A549 (cell line): ENCODE measurements around the gene MAP3K15. TPM values are rescaled to one million over a fixed set of nuclear protein-coding genes. Genes with fewer than 3 reads are reported as not detected.

Source experiments
- ATAC-seq, 2 experiments: fragments of 200-7000 bp in 1 of 2; fragments of >200 bp in 1 of 2; cut with Nextera tagmentation in 1 of 2; cut with Tn5 transposase in 1 of 2; 3 replicates each; pipeline versions ENCODE4 v1.8.0 to v1.9.1; 2018 to 2020; ENCODE audit warnings: mild to moderate bottlenecking in 1 of 2, moderate library complexity in 1 of 2
- CTCF ChIA-PET: fragments of 300-600 bp; sonication (Branson Sonifier 250); formaldehyde crosslinking; extraction: SDS; loops from one replicate; lab custom pipeline; 2021; ENCODE audit warnings: antibody characterized with exemption, inconsistent platforms; lab: Yijun Ruan, JAX
- POLR2A ChIA-PET: fragments of 350-600 bp; formaldehyde crosslinking; extraction: SDS; loops from one replicate; lab custom pipeline; 2021; ENCODE audit warnings: antibody characterized with exemption, inconsistent platforms; lab: Yijun Ruan, JAX
- DNase-seq, 2 experiments: peaks; one replicate each; pipeline versions ENCODE4 v3.0.0 to v3.0.0-alpha.2; 2011 to 2016; ENCODE audit warnings: low read depth in 1 of 2, low spot score in 1 of 2
- FAIRE-seq: peaks from 2 replicates; lab custom pipeline; 2011; peaks lifted over from hg19 to GRCh38; lab: Jason Lieb, UNC
- H3K27ac ChIP-seq, 2 experiments: fragments of >200 bp; sonication (Bioruptor Twin); formaldehyde crosslinking; 3 replicates each; pipeline ENCODE4 v1.5.1; 2016 to 2017
- H3K4me1 ChIP-seq: fragments of >200 bp; sonication (Bioruptor Twin); formaldehyde crosslinking; 3 replicates; pipeline ENCODE4 v1.6.1; 2016
- H3K4me2 ChIP-seq: fragments of >200 bp; sonication (Bioruptor Twin); formaldehyde crosslinking; 3 replicates; pipeline ENCODE4 v1.6.1; 2016
- H3K4me3 ChIP-seq: fragments of >200 bp; sonication (Bioruptor Twin); formaldehyde crosslinking; 3 replicates; pipeline ENCODE4 v1.5.1; 2016
- H3K9me3 ChIP-seq: fragments of >200 bp; sonication (Bioruptor Twin); formaldehyde crosslinking; 3 replicates; pipeline ENCODE4 v1.6.1; 2016
- BHLHE40 ChIP-seq: IDR thresholded peaks from 2 replicates; pipeline ENCODE4 v1.6.1; 2012; ENCODE audit warnings: low read depth, low read length, inconsistent platforms
- CHD4 ChIP-seq: fragments of 200-600 bp; sonication (generic); IDR thresholded peaks from 2 replicates; pipeline ENCODE4 v1.6.1; 2016; ENCODE audit warnings: antibody characterized with exemption, mild to moderate bottlenecking, borderline replicate concordance
- EHMT2 ChIP-seq: fragments of 200-600 bp; sonication (generic); IDR thresholded peaks from 2 replicates; pipeline ENCODE4 v1.6.1; 2016; ENCODE audit warnings: antibody characterized with exemption, low read depth, mild to moderate bottlenecking, moderate library complexity
- ESRRA ChIP-seq: fragments of 150-350 bp; IDR thresholded peaks from 2 replicates; pipeline ENCODE4 v1.6.1; 2014; ENCODE audit warnings: mild to moderate bottlenecking, low read length, borderline replicate concordance
- FOSB ChIP-seq: fragments of 250-450 bp; sonication (Bioruptor Pico); IDR thresholded peaks from 2 replicates; pipeline ENCODE4 v1.5.0; 2020; ENCODE audit warnings: mild to moderate bottlenecking, moderate library complexity
- FOXS1 ChIP-seq: fragments of 250-450 bp; sonication (Bioruptor Pico); IDR thresholded peaks from 2 replicates; pipeline ENCODE4 v1.5.0; 2020; ENCODE audit warnings: mild to moderate bottlenecking, moderate library complexity
- HDAC2 ChIP-seq: fragments of 200-600 bp; sonication (generic); IDR thresholded peaks from 2 replicates; pipeline ENCODE4 v1.6.1; 2016
- HEYL ChIP-seq: fragments of 250-450 bp; sonication (Bioruptor Pico); IDR thresholded peaks from 2 replicates; pipeline ENCODE4 v1.8.0; 2021; ENCODE audit warnings: mild to moderate bottlenecking, moderate library complexity
- HOXB5 ChIP-seq: fragments of 250-450 bp; sonication (Bioruptor Pico); IDR thresholded peaks from 2 replicates; pipeline ENCODE4 v1.5.0; 2020; ENCODE audit warnings: mild to moderate bottlenecking, moderate library complexity
- JUN ChIP-seq, 2 experiments: fragments of >200 bp; sonication (Bioruptor Twin); formaldehyde crosslinking; IDR thresholded peaks; 2 replicates in 1 of 2; 3 replicates in 1 of 2; pipeline ENCODE4 v1.6.1; 2016 to 2017
- JUNB ChIP-seq: fragments of >200 bp; sonication (Bioruptor Twin); formaldehyde crosslinking; IDR thresholded peaks from 2 replicates; pipeline ENCODE4 v1.6.1; 2016
- MYC ChIP-seq: IDR thresholded peaks from 2 replicates; pipeline ENCODE4 v1.6.1; 2012; ENCODE audit warnings: mild to moderate bottlenecking, inconsistent platforms, low read length, improper control_type of control experiment, borderline replicate concordance
- NR3C1 ChIP-seq: fragments of >200 bp; sonication (Bioruptor Twin); formaldehyde crosslinking; IDR thresholded peaks from 3 replicates; pipeline ENCODE4 v1.6.1; 2017
- POLR2AphosphoS2 ChIP-seq: conservative IDR thresholded peaks from 2 replicates; pipeline ENCODE4 v1.6.1; 2012; ENCODE audit warnings: low read length, improper control_type of control experiment, inconsistent platforms
- RCOR1 ChIP-seq: fragments of 150-350 bp; IDR thresholded peaks from 2 replicates; pipeline ENCODE4 v1.6.1; 2014; ENCODE audit warnings: antibody characterized with exemption, low read length, low read depth
- RFX5 ChIP-seq: fragments of 450-650 bp; IDR thresholded peaks from 2 replicates; pipeline ENCODE4 v1.7.1; 2014; ENCODE audit warnings: antibody characterized with exemption, mild to moderate bottlenecking, moderate library complexity
- ZSCAN20 ChIP-seq: fragments of 250-450 bp; sonication (Bioruptor Pico); IDR thresholded peaks from 2 replicates; pipeline ENCODE4 v1.8.0; 2022; ENCODE audit warnings: mild to moderate bottlenecking, moderate library complexity
- WGBS: methylation state at CpG from one replicate; pipeline ENCODE4 v1.1.6; 2017; ENCODE audit errors: missing lambda C conversion rate; 5-methylcytosine and 5-hydroxymethylcytosine counted together
- polyA plus RNA-seq, 4 experiments: library from polyadenylated mRNA; depleted of rRNA in 3 of 4; stranded (reverse); fragments of >200 nt; fragmentation: RNase III in 1 of 4; extraction: RNeasy Plus Mini Kit Qiagen cat#74134 plus additional on column Dnase treatment in 1 of 4; gene quantifications; 2 replicates in 3 of 4; 3 replicates in 1 of 4; pipeline ENCODE4 v1.2.3, GENCODE V29; 2011 to 2017
- TF ChIP-seq, protein P1 (sequence below): IDR thresholded peaks from 2 replicates; pipeline ENCODE4 v1.6.1; 2012
- TF ChIP-seq, protein P2 (sequence below): fragments of 450-650 bp; IDR thresholded peaks from 2 replicates; pipeline ENCODE4 v1.6.1; 2014; ENCODE audit warnings: antibody characterized with exemption
- TF ChIP-seq, protein P3 (sequence below): fragments of >200 bp; sonication (Bioruptor Twin); formaldehyde crosslinking; IDR thresholded peaks from 2 replicates; pipeline ENCODE4 v1.6.1; 2016
- TF ChIP-seq, protein P4 (sequence below): fragments of 200-600 bp; sonication (generic); IDR thresholded peaks from 2 replicates; pipeline ENCODE4 v1.6.1; 2016; ENCODE audit warnings: antibody characterized with exemption, mild to moderate bottlenecking, moderate library complexity
- TF ChIP-seq, protein P5 (sequence below): fragments of >200 bp; sonication (Bioruptor Twin); formaldehyde crosslinking; IDR thresholded peaks from 3 replicates; pipeline ENCODE4 v1.6.1; 2016
- TF ChIP-seq, protein P6 (sequence below): fragments of 250-450 bp; sonication (Bioruptor Pico); IDR thresholded peaks from 2 replicates; pipeline ENCODE4 v1.5.0; 2021; ENCODE audit warnings: mild to moderate bottlenecking, moderate library complexity, borderline replicate concordance

Gene MAP3K15
- polyA plus RNA-seq, 2 of the 4 experiments (the other 2 are of a cell fraction), result 2.3 to 5.7 TPM

DNA sequence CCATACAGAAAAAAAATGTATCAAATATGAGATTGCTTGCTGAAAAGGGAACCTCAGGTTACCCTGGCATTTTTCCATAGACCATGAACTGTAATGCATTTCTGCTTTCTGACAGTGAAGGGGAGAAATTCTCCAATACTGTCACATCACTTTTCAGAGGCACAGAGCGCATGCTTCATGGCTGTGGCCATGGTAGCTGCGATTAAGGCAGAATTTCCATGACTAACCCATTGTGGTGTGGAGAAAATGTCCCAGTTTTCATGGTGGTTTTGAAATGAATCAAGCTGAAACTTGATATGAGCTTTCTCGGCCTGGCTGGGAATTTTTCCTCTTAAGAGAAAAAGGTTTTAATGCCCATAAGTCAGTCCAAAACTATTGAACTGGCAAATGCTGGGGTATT is 39.5 kb upstream of the MAP3K15 start:
- Histone ChIP-seq H3K4me2 (no peak overlapping the region), H3K4me3 (no peak overlapping the region), H3K9me3 (no peaks in the 10 kb centered on the region), H3K4me1 (no peaks in the 10 kb centered on the region), H3K27ac (no peak overlapping the region)
- ATAC-seq (no peak), FAIRE-seq (no peak), DNase-seq (no peak)
- WGBS, result 97% methylated on average over 3 of the region's 3 CpGs
- POLR2A ChIA-PET, result no interaction called here
- CTCF ChIA-PET, result interaction anchor here (1.1 kb wide), 1 partner anchor 8 kb away, joined by 3 read pairs; no protein-coding TSS in a partner anchor
- TF ChIP-seq, protein P1, sequence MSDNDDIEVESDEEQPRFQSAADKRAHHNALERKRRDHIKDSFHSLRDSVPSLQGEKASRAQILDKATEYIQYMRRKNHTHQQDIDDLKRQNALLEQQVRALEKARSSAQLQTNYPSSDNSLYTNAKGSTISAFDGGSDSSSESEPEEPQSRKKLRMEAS, result no peak
- TF ChIP-seq POLR2AphosphoS2, result no peak
- no peak for TF ChIP-seq JUN (IDR thresholded peaks at IDR 0.05)
- TF ChIP-seq, protein P2, sequence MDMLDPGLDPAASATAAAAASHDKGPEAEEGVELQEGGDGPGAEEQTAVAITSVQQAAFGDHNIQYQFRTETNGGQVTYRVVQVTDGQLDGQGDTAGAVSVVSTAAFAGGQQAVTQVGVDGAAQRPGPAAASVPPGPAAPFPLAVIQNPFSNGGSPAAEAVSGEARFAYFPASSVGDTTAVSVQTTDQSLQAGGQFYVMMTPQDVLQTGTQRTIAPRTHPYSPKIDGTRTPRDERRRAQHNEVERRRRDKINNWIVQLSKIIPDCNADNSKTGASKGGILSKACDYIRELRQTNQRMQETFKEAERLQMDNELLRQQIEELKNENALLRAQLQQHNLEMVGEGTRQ, result no peak
- TF ChIP-seq ESRRA, result no peak

DNA sequence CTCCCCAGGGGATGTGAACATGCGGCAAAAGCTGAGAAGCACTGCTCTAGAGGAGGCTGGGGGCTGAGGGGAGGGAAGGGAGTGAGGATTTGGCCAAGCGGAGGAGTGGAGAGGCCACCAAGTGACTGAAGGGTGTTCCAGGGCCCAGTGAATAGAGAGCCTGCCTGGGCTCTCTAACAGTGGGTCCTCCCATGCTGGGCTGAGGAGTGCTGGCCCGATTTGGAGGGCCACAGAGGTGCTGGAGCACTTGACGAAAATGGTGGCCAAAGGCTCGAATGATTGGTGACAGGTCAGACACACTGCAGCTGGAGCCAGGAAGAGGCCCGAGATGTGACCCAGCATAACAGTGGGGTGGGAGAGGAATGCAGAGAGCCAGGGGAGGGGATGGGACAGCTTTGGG is 37.5 kb upstream of the MAP3K15 start:
- 82% methylated on average over 6 of the region's 6 CpGs for whole genome bisulfite sequencing
- FAIRE-seq (no peak), ATAC-seq (no peak), DNase-seq (no peak)
- H3K27ac ChIP-seq, result no peak overlapping the region
- H3K4me1 ChIP-seq, result no peaks in the 10 kb centered on the region
- no peak overlapping the region for H3K4me3 ChIP-seq
- POLR2A ChIA-PET, result no interaction called here
- CTCF ChIA-PET, result no interaction called here
- H3K9me3 ChIP-seq, result no peaks in the 10 kb centered on the region
- H3K4me2 ChIP-seq, result no peak overlapping the region
- TF ChIP-seq RFX5, result no peak
- TF ChIP-seq JUNB, result no peak
- no peak for TF ChIP-seq EHMT2
- no peak for TF ChIP-seq HOXB5 (CRISPR knock-in tag)
- TF ChIP-seq, protein P3, sequence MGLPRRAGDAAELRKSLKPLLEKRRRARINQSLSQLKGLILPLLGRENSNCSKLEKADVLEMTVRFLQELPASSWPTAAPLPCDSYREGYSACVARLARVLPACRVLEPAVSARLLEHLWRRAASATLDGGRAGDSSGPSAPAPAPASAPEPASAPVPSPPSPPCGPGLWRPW, result no peak
- TF ChIP-seq, protein P2, result no peak
- TF ChIP-seq FOXS1, result no peak
- no peak for TF ChIP-seq MYC
- TF ChIP-seq RCOR1, result no peak
- TF ChIP-seq, protein P4, sequence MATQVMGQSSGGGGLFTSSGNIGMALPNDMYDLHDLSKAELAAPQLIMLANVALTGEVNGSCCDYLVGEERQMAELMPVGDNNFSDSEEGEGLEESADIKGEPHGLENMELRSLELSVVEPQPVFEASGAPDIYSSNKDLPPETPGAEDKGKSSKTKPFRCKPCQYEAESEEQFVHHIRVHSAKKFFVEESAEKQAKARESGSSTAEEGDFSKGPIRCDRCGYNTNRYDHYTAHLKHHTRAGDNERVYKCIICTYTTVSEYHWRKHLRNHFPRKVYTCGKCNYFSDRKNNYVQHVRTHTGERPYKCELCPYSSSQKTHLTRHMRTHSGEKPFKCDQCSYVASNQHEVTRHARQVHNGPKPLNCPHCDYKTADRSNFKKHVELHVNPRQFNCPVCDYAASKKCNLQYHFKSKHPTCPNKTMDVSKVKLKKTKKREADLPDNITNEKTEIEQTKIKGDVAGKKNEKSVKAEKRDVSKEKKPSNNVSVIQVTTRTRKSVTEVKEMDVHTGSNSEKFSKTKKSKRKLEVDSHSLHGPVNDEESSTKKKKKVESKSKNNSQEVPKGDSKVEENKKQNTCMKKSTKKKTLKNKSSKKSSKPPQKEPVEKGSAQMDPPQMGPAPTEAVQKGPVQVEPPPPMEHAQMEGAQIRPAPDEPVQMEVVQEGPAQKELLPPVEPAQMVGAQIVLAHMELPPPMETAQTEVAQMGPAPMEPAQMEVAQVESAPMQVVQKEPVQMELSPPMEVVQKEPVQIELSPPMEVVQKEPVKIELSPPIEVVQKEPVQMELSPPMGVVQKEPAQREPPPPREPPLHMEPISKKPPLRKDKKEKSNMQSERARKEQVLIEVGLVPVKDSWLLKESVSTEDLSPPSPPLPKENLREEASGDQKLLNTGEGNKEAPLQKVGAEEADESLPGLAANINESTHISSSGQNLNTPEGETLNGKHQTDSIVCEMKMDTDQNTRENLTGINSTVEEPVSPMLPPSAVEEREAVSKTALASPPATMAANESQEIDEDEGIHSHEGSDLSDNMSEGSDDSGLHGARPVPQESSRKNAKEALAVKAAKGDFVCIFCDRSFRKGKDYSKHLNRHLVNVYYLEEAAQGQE, result no peak
- TF ChIP-seq, protein P1, result no peak
- TF ChIP-seq BHLHE40, result no peak
- no peak for TF ChIP-seq HDAC2
- TF ChIP-seq, protein P5, sequence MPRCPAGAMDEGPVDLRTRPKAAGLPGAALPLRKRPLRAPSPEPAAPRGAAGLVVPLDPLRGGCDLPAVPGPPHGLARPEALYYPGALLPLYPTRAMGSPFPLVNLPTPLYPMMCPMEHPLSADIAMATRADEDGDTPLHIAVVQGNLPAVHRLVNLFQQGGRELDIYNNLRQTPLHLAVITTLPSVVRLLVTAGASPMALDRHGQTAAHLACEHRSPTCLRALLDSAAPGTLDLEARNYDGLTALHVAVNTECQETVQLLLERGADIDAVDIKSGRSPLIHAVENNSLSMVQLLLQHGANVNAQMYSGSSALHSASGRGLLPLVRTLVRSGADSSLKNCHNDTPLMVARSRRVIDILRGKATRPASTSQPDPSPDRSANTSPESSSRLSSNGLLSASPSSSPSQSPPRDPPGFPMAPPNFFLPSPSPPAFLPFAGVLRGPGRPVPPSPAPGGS, result no peak
- no peak for TF ChIP-seq ZSCAN20 (CRISPR knock-in tag)
- TF ChIP-seq, protein P6, sequence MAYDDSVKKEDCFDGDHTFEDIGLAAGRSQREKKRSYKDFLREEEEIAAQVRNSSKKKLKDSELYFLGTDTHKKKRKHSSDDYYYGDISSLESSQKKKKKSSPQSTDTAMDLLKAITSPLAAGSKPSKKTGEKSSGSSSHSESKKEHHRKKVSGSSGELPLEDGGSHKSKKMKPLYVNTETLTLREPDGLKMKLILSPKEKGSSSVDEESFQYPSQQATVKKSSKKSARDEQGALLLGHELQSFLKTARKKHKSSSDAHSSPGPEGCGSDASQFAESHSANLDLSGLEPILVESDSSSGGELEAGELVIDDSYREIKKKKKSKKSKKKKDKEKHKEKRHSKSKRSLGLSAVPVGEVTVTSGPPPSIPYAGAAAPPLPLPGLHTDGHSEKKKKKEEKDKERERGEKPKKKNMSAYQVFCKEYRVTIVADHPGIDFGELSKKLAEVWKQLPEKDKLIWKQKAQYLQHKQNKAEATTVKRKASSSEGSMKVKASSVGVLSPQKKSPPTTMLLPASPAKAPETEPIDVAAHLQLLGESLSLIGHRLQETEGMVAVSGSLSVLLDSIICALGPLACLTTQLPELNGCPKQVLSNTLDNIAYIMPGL (CRISPR knock-in tag), result no peak
- no peak for TF ChIP-seq NR3C1
- no peak for TF ChIP-seq FOSB (CRISPR knock-in tag)
- TF ChIP-seq HEYL, result no peak
- no peak for TF ChIP-seq CHD4
